Gastrocnemius medialis (tissue), 4 donors: ENCODE results near the gene TMEM132C.

Experiments
- CTCF ChIP-seq, 5 experiments: fragments of 450-650 bp in 3 of 5; fragments of 200-600 bp in 2 of 5; sonication (generic) in 2 of 5; IDR thresholded peaks in 4 of 5; conservative IDR thresholded peaks in 1 of 5; 1 replicate in 4 of 5; 2 replicates in 1 of 5; pipeline ENCODE4 v1.5.1; 2016 to 2019; ENCODE audit warnings: antibody characterized with exemption in 5 of 5, mild to moderate bottlenecking in 3 of 5, moderate library complexity in 3 of 5
- POLR2A ChIP-seq, 2 donors: fragments of 450-650 bp; IDR thresholded peaks; one replicate each; pipeline ENCODE4 v1.6.1; 2017; ENCODE audit warnings: antibody characterized with exemption in 2 of 2, mild to moderate bottlenecking in 2 of 2, moderate library complexity in 2 of 2

- TF ChIP-seq CTCF (IDR thresholded peaks at IDR 0.05 in 4 of 5, conservative IDR thresholded peaks at IDR 0.05 in 1 of 5) (no peak), POLR2A (IDR thresholded peaks at IDR 0.05) (no peak)
These were observed 200.9 kb downstream of the TMEM132C start for GRCh38 chr12:128467882-128468281.
